Endothelial cell of umbilical vein (primary cell): ENCODE measurements around the gene CREG2.

Source experiments
- POLR2A ChIP-seq: IDR thresholded peaks from 2 replicates; pipeline ENCODE4 v1.6.1; 2012; ENCODE audit warnings: low read depth, mild to moderate bottlenecking, control low read depth, low read length
- TF ChIP-seq, protein P1 (sequence below), 2 donors: IDR thresholded peaks; 1 replicate in 1 of 2; 2 replicates in 1 of 2; pipeline ENCODE4 v1.5.1; 2011; ENCODE audit warnings: low read length in 2 of 2, mild to moderate bottlenecking in 2 of 2, moderate library complexity in 2 of 2, control low read depth in 1 of 2, inconsistent platforms in 1 of 2, low read depth in 1 of 2; ENCODE audit not compliant: insufficient read depth in 1 of 2; ENCODE audit errors: extremely low read depth in 1 of 2

- TF ChIP-seq, protein P1, sequence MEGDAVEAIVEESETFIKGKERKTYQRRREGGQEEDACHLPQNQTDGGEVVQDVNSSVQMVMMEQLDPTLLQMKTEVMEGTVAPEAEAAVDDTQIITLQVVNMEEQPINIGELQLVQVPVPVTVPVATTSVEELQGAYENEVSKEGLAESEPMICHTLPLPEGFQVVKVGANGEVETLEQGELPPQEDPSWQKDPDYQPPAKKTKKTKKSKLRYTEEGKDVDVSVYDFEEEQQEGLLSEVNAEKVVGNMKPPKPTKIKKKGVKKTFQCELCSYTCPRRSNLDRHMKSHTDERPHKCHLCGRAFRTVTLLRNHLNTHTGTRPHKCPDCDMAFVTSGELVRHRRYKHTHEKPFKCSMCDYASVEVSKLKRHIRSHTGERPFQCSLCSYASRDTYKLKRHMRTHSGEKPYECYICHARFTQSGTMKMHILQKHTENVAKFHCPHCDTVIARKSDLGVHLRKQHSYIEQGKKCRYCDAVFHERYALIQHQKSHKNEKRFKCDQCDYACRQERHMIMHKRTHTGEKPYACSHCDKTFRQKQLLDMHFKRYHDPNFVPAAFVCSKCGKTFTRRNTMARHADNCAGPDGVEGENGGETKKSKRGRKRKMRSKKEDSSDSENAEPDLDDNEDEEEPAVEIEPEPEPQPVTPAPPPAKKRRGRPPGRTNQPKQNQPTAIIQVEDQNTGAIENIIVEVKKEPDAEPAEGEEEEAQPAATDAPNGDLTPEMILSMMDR (IDR thresholded peaks at IDR 0.05; ENCODE audit: extremely low read depth in 1 of 2, insufficient read depth in 1 of 2, low read depth in 1 of 2, low read length in 2 of 2), result no peak
- no peak for TF ChIP-seq POLR2A
Observed at GRCh38 chr2:101415220-101415619, 27.9 kb upstream of the CREG2 start.
